ENCODE data around the gene ITGA1. TPM values are rescaled to one million over a fixed set of nuclear protein-coding genes. Genes with fewer than 3 reads are reported as not detected.

Gene ITGA1
- total RNA-seq, 2 donors from 2014 or later: 125 to 169 TPM

- TF ChIP-seq, protein P1, sequence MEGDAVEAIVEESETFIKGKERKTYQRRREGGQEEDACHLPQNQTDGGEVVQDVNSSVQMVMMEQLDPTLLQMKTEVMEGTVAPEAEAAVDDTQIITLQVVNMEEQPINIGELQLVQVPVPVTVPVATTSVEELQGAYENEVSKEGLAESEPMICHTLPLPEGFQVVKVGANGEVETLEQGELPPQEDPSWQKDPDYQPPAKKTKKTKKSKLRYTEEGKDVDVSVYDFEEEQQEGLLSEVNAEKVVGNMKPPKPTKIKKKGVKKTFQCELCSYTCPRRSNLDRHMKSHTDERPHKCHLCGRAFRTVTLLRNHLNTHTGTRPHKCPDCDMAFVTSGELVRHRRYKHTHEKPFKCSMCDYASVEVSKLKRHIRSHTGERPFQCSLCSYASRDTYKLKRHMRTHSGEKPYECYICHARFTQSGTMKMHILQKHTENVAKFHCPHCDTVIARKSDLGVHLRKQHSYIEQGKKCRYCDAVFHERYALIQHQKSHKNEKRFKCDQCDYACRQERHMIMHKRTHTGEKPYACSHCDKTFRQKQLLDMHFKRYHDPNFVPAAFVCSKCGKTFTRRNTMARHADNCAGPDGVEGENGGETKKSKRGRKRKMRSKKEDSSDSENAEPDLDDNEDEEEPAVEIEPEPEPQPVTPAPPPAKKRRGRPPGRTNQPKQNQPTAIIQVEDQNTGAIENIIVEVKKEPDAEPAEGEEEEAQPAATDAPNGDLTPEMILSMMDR (IDR thresholded peaks at IDR 0.05): no peak
- H3K9me3 ChIP-seq: no peaks in the 10 kb centered on the region
- H3K4me1 ChIP-seq (ENCODE audit: control insufficient read depth in 1 of 2, low read depth in 2 of 2): peaks cover 22 to 42% of the 10 kb centered on the region in 2 donors
- no peak overlapping the region for H3K4me3 ChIP-seq
- H3K27ac ChIP-seq: no peak overlapping the region
- H3K36me3 ChIP-seq: no peaks in the 10 kb centered on the region
- DNase-seq (ENCODE audit: low spot score) (no peak), ATAC-seq (ENCODE audit: insufficient number of reproducible peaks, low FRiP score, low read depth) (no peak)
- H3K27me3 ChIP-seq (replicated peaks; ENCODE audit: insufficient read depth): no peaks in the 10 kb centered on the region
Measured at GRCh38 chr5:52856564-52856963, 68.8 kb downstream of the ITGA1 start.

- DNase-seq (ENCODE audit: low spot score) (no peak), ATAC-seq (ENCODE audit: insufficient number of reproducible peaks, low FRiP score, low read depth) (no peak)
- TF ChIP-seq, protein P1 (IDR thresholded peaks at IDR 0.05): no peak
- H3K4me1 ChIP-seq (ENCODE audit: control insufficient read depth in 1 of 2, low read depth in 2 of 2): peaks cover 17 to 46% of the 10 kb centered on the region in 2 donors
- no peaks in the 10 kb centered on the region for H3K36me3 ChIP-seq
- H3K9me3 ChIP-seq: no peaks in the 10 kb centered on the region
- peak overlapping the region in 1 of 2 donors; percentile 12 for H3K27ac ChIP-seq
- no peak overlapping the region for H3K4me3 ChIP-seq
- H3K27me3 ChIP-seq (replicated peaks; ENCODE audit: insufficient read depth): no peaks in the 10 kb centered on the region
Measured at GRCh38 chr5:52859628-52860027, 71.9 kb downstream of the ITGA1 start.

GRCh38 chr5:52861368-52861767 lies 73.7 kb downstream of the ITGA1 start:
- TF ChIP-seq, protein P1 (IDR thresholded peaks at IDR 0.05): no peak
- Histone ChIP-seq H3K4me1 (ENCODE audit: control insufficient read depth in 1 of 2, low read depth in 2 of 2) (peaks cover 16 to 37% of the 10 kb centered on the region in 2 donors), H3K36me3 (no peaks in the 10 kb centered on the region), H3K4me3 (no peak overlapping the region), H3K27me3 (replicated peaks; ENCODE audit: insufficient read depth) (no peaks in the 10 kb centered on the region), H3K27ac (no peak overlapping the region), H3K9me3 (no peaks in the 10 kb centered on the region)
- ATAC-seq (ENCODE audit: insufficient number of reproducible peaks, low FRiP score, low read depth) (no peak), DNase-seq (ENCODE audit: low spot score) (no peak)

DNA sequence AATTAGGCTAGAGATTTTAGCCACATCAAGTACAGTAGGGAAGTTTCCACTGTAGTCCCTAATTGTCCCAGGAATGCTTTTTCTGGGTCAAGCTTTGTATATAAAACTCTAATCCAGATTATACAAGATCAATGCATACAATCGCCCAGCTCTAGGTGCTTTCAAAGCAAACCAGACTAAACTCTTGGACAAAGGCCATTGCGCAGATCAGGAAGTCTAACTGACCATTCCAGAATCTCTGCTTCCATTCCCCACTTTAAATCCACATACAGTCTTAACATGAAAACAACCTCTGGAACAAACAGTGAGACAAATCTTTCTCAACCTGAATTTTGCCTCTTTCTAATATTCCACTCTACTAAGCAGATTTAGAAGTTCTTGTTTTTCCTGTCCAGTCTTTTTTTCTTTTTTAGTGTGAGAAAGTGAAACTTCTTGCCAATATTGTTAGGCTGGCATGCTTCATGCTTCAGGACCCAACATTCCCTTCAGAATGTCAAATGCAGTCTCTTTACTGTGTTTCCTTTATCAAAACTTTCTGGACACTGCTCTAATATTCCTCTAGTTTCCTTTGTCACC lies 76.1 kb downstream of the ITGA1 start:
- Histone ChIP-seq H3K9me3 (no peaks in the 10 kb centered on the region), H3K27ac (peak overlapping the region; percentile 37 to 70), H3K4me1 (ENCODE audit: control insufficient read depth in 1 of 2, low read depth in 2 of 2) (peaks cover 20 to 45% of the 10 kb centered on the region in 2 donors), H3K27me3 (replicated peaks; ENCODE audit: insufficient read depth) (no peaks in the 10 kb centered on the region), H3K4me3 (peak overlapping the region; percentile 44), H3K36me3 (no peaks in the 10 kb centered on the region)
- ATAC-seq (ENCODE audit: insufficient number of reproducible peaks, low FRiP score, low read depth): no peak
- no peak for DNase-seq (ENCODE audit: low spot score)
- TF ChIP-seq, protein P1 (IDR thresholded peaks at IDR 0.05): no peak

- Histone ChIP-seq H3K36me3 (no peaks in the 10 kb centered on the region), H3K4me3 (peak overlapping the region; percentile 44), H3K27ac (peak overlapping the region; percentile 37 to 70), H3K9me3 (no peaks in the 10 kb centered on the region), H3K27me3 (replicated peaks; ENCODE audit: insufficient read depth) (no peaks in the 10 kb centered on the region), H3K4me1 (ENCODE audit: control insufficient read depth in 1 of 2, low read depth in 2 of 2) (peaks cover 20 to 44% of the 10 kb centered on the region in 2 donors)
- TF ChIP-seq, protein P1 (IDR thresholded peaks at IDR 0.05): no peak
- DNase-seq (ENCODE audit: low spot score) (no peak), ATAC-seq (ENCODE audit: insufficient number of reproducible peaks, low FRiP score, low read depth) (peak; percentile 48)
Measured at GRCh38 chr5:52864371-52864770, 76.7 kb downstream of the ITGA1 start.
